B cell (primary cell): ENCODE results near the gene MCRIP2. TPM values are rescaled to one million over a fixed set of nuclear protein-coding genes. Genes with fewer than 3 reads are reported as not detected.
A peak's percentile ranks its signal among the peaks of the same experiment; 100 is the strongest.

ENCODE experiments used
- ATAC-seq: fragments of 200-7000 bp; cut with Tn5 transposase; one replicate; pipeline ENCODE4 v1.10.0; 2021; ENCODE audit warnings: low read depth, mild to moderate bottlenecking, moderate number of reproducible peaks, moderate library complexity
- CTCF ChIA-PET: fragments of 350-600 bp; sonication (Branson Sonifier 250); formaldehyde crosslinking; loops from one replicate; lab custom pipeline; 2021; ENCODE audit warnings: antibody characterized with exemption, inconsistent platforms; lab: Charles Lee
- POLR2A ChIA-PET: fragments of 350-600 bp; sonication (Branson Sonifier 250); formaldehyde crosslinking; loops from one replicate; lab custom pipeline; 2021; ENCODE audit warnings: antibody characterized with exemption; lab: Charles Lee
- DNase-seq: peaks from one replicate; pipeline ENCODE4 v3.0.0; 2013
- H2AFZ ChIP-seq: 2 replicates; pipeline ENCODE4 v1.6.1; 2012; ENCODE audit warnings: mild to moderate bottlenecking, low read depth, low read length; ENCODE audit not compliant: insufficient read depth, poor library complexity, severe bottlenecking
- H3K27ac ChIP-seq, 2 donors: 1 replicate in 1 of 2; 2 replicates in 1 of 2; pipeline ENCODE4 v1.5.1; 2012 to 2013; ENCODE audit warnings: low read length in 2 of 2, mild to moderate bottlenecking in 2 of 2, moderate library complexity in 1 of 2
- H3K27me3 ChIP-seq, 4 experiments: fragments of 200-600 bp in 1 of 4; sonication (generic) in 1 of 4; replicated peaks in 1 of 4; 1 replicate in 2 of 4; 2 replicates in 2 of 4; pipeline versions ENCODE4 v1.6.1 to v1.7.0; 2013 to 2016; ENCODE audit warnings: low read length in 3 of 4, mild to moderate bottlenecking in 2 of 4, mixed read lengths in 1 of 4, moderate library complexity in 1 of 4; ENCODE audit not compliant: insufficient read depth in 4 of 4, control insufficient read depth in 3 of 4; ENCODE audit errors: control extremely low read depth in 1 of 4
- H3K36me3 ChIP-seq, 2 experiments: replicated peaks in 1 of 2; 1 replicate in 1 of 2; 2 replicates in 1 of 2; pipeline versions ENCODE4 v1.6.1 to v1.7.1; 2013; ENCODE audit warnings: low read length in 1 of 2; ENCODE audit not compliant: insufficient read depth in 2 of 2, control insufficient read depth in 1 of 2; ENCODE audit errors: control extremely low read depth in 1 of 2, extremely low read depth in 1 of 2
- H3K4me1 ChIP-seq, 2 donors: fragments of 200-600 bp in 1 of 2; sonication (generic) in 1 of 2; 1 replicate in 1 of 2; 2 replicates in 1 of 2; pipeline versions ENCODE4 v1.5.1 to v1.6.1; 2013 to 2017; ENCODE audit warnings: low read length in 2 of 2; ENCODE audit not compliant: control insufficient read depth in 2 of 2, insufficient read depth in 2 of 2
- H3K4me2 ChIP-seq: replicated peaks from 2 replicates; pipeline ENCODE3; 2012; ENCODE audit warnings: mild to moderate bottlenecking, low read depth, low read length; ENCODE audit not compliant: poor library complexity, severe bottlenecking
- H3K4me3 ChIP-seq, 5 experiments: fragments of 200-600 bp in 1 of 5; sonication (generic) in 1 of 5; 1 replicate in 3 of 5; 2 replicates in 2 of 5; pipeline versions ENCODE4 v1.5.1 to v1.7.0; 2011 to 2016; ENCODE audit warnings: low read length in 4 of 5, mild to moderate bottlenecking in 4 of 5, low read depth in 2 of 5, control low read depth in 1 of 5, moderate library complexity in 1 of 5; ENCODE audit not compliant: insufficient read depth in 1 of 5; ENCODE audit errors: control extremely low read depth in 1 of 5, extremely low read depth in 1 of 5
- H3K79me2 ChIP-seq: fragments of 200-600 bp; sonication (generic); one replicate; pipeline ENCODE4 v1.6.0; 2016; ENCODE audit warnings: low read length; ENCODE audit not compliant: control insufficient read depth, insufficient read depth
- H3K9ac ChIP-seq: fragments of 200-600 bp; sonication (generic); 2 replicates; pipeline ENCODE4 v1.6.1; 2017; ENCODE audit warnings: mild to moderate bottlenecking, low read length, moderate library complexity
- H3K9me3 ChIP-seq, 3 donors: one replicate each; pipeline versions ENCODE4 v1.6.1 to v1.7.1; 2013; ENCODE audit warnings: low read length in 2 of 3; ENCODE audit not compliant: control insufficient read depth in 2 of 3, insufficient read depth in 1 of 3; ENCODE audit errors: control extremely low read depth in 1 of 3
- H4K20me1 ChIP-seq: 2 replicates; pipeline ENCODE4 v1.6.0; 2012; ENCODE audit warnings: mild to moderate bottlenecking, low read length; ENCODE audit not compliant: insufficient read depth, control insufficient read depth, poor library complexity, severe bottlenecking
- H3K27ac Mint-ChIP-seq: one replicate; pipeline ENCODE4 v1.8.0; 2021; ENCODE audit warnings: mixed read lengths
- H3K27me3 Mint-ChIP-seq: one replicate; pipeline ENCODE4 v1.8.0; 2021; ENCODE audit warnings: mixed read lengths
- H3K4me1 Mint-ChIP-seq: one replicate; pipeline ENCODE4 v1.8.0; 2021; ENCODE audit warnings: mixed read lengths
- H3K4me3 Mint-ChIP-seq: one replicate; pipeline ENCODE4 v1.8.0; 2021; ENCODE audit warnings: mixed read lengths
- H3K9me3 Mint-ChIP-seq: one replicate; pipeline ENCODE4 v1.8.0; 2022; ENCODE audit warnings: mixed read lengths; ENCODE audit not compliant: insufficient read depth
- EZH2 ChIP-seq: IDR thresholded peaks from 2 replicates; pipeline ENCODE4 v1.6.1; 2012; ENCODE audit warnings: borderline replicate concordance, low read depth, mild to moderate bottlenecking, moderate library complexity, low read length; ENCODE audit not compliant: insufficient read depth, poor library complexity, severe bottlenecking
- WGBS: methylation state at CpG from one replicate; pipeline ENCODE4 v1.1.5; 2013; ENCODE audit warnings: missing lambda C conversion rate; ENCODE audit not compliant: insufficient coverage; 5-methylcytosine and 5-hydroxymethylcytosine counted together
- intact Hi-C: fragments of 100-400 bp; cut with micrococcal nuclease; formaldehyde crosslinking; loops from one replicate; pipeline ENCODE4 v1.10.0; 2022
- polyA plus RNA-seq: library from polyadenylated mRNA; depleted of rRNA; stranded (reverse); fragments of >200 nt; gene quantifications from 2 replicates; pipeline ENCODE4 v1.2.3, GENCODE V29; 2012
- total RNA-seq, 2 donors: library from RNA; stranded (reverse); fragments of 120-200 nt in 1 of 2; gene quantifications; 1 replicate in 1 of 2; 2 replicates in 1 of 2; pipeline versions ENCODE4 v1.2.3 to v1.2.4, GENCODE V29; 2013 to 2022
- TF ChIP-seq, protein P1 (sequence below): fragments of 200-600 bp; IDR thresholded peaks from one replicate; pipeline ENCODE4 v1.8.0; 2022; ENCODE audit warnings: antibody characterized with exemption, mild to moderate bottlenecking

Gene MCRIP2
- total and polyA plus RNA-seq, 2 donors (not counting 1 experiment from before 2014, with no cell fraction given), result 29.2 to 46.0 TPM

DNA sequence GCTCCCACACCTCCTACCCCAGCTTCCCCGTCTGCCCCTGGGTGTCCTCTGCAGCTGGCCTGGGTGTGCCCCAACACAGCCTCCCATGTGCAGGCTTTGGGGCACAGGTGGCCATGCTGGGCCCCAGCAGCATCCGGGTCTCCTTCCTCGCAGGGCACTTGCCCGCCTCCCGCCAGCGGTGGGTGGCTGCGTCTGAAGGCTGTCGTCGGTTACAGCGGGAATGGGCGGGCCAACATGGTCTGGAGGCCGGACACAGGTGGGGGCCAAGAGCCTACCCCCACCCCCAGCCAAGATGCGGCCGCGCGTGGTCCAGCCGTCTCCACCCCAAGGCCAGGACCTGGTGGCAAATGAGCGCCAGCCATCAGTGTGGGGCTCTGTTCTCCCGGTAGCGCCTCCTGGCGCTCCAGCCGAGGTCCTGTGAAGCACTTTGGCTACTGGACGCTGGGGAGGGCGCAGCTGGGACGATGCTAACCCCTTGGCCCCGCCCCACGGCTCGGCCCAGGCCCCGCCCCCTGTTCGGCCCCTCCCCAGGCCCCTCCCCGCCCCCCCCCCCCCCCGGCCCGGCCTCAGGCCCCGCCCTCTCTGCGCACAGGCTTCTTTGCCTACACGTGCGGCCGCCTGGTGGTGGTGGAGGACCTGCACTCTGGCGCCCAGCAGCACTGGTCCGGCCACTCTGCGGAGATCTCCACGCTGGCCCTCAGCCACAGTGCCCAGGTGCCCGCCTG is 19.0 kb downstream of the MCRIP2 start:
- H3K9ac ChIP-seq, result peak overlapping the region; percentile 32
- peak overlapping the region in 1 of 2 donors; percentile 43 for H3K27ac ChIP-seq
- H3K4me1 Mint-ChIP-seq, result peaks cover 10% of the 10 kb centered on the region
- H3K9me3 ChIP-seq, result no peaks in the 10 kb centered on the region
- 27% methylated on average over 29 of the region's 43 CpGs for WGBS
- H3K27ac Mint-ChIP-seq, result peak overlapping the region; percentile 56
- peak overlapping the region; percentile 78 for H3K4me2 ChIP-seq
- H3K36me3 ChIP-seq, result no peaks in the 10 kb centered on the region
- peak overlapping the region; percentile 78 for H2AFZ ChIP-seq
- DNase-seq (peak; percentile 81), ATAC-seq (peak; percentile 90)
- H3K9me3 Mint-ChIP-seq, result no peaks in the 10 kb centered on the region
- H3K4me3 Mint-ChIP-seq, result peak overlapping the region; percentile 52
- no peak for TF ChIP-seq EZH2
- TF ChIP-seq, protein P1, sequence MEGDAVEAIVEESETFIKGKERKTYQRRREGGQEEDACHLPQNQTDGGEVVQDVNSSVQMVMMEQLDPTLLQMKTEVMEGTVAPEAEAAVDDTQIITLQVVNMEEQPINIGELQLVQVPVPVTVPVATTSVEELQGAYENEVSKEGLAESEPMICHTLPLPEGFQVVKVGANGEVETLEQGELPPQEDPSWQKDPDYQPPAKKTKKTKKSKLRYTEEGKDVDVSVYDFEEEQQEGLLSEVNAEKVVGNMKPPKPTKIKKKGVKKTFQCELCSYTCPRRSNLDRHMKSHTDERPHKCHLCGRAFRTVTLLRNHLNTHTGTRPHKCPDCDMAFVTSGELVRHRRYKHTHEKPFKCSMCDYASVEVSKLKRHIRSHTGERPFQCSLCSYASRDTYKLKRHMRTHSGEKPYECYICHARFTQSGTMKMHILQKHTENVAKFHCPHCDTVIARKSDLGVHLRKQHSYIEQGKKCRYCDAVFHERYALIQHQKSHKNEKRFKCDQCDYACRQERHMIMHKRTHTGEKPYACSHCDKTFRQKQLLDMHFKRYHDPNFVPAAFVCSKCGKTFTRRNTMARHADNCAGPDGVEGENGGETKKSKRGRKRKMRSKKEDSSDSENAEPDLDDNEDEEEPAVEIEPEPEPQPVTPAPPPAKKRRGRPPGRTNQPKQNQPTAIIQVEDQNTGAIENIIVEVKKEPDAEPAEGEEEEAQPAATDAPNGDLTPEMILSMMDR, result peak; percentile 57
- intact Hi-C loops, result loop anchor here (1.0 to 2.0 kb wide), 4 partner anchors 11 to 81 kb away; partner anchors contain the start of genes JMJD8 and WDR90
- no peaks in the 10 kb centered on the region for H4K20me1 ChIP-seq
- H3K27me3 Mint-ChIP-seq, result no peaks in the 10 kb centered on the region
- H3K4me1 ChIP-seq, result peaks cover 10 to 17% of the 10 kb centered on the region in 2 donors
- H3K4me3 ChIP-seq, result peak overlapping the region in 4 of 5 experiments; percentile 9 to 35 (median 24)
- CTCF ChIA-PET, result interaction anchor here (0.7 to 1.4 kb wide), 2 partner anchors 24 to 81 kb away, joined by 4 to 6 read pairs (median 5); partner anchors contain the start of gene METTL26
- no peaks in the 10 kb centered on the region for H3K79me2 ChIP-seq
- no peaks in the 10 kb centered on the region for H3K27me3 ChIP-seq
- POLR2A ChIA-PET, result interaction anchor here (1.0 to 1.7 kb wide), 2 partner anchors 11 to 276 kb away, joined by 5 to 6 read pairs; partner anchors contain the start of gene WDR90
